Measurements from ENCODE around the gene RBM20.
"Not testable (repeated sequence)": the region's sequence is repeated elsewhere in the genome, so short reads cannot be mapped to it uniquely, and the experiment has no call there.

Gene RBM20

DNA sequence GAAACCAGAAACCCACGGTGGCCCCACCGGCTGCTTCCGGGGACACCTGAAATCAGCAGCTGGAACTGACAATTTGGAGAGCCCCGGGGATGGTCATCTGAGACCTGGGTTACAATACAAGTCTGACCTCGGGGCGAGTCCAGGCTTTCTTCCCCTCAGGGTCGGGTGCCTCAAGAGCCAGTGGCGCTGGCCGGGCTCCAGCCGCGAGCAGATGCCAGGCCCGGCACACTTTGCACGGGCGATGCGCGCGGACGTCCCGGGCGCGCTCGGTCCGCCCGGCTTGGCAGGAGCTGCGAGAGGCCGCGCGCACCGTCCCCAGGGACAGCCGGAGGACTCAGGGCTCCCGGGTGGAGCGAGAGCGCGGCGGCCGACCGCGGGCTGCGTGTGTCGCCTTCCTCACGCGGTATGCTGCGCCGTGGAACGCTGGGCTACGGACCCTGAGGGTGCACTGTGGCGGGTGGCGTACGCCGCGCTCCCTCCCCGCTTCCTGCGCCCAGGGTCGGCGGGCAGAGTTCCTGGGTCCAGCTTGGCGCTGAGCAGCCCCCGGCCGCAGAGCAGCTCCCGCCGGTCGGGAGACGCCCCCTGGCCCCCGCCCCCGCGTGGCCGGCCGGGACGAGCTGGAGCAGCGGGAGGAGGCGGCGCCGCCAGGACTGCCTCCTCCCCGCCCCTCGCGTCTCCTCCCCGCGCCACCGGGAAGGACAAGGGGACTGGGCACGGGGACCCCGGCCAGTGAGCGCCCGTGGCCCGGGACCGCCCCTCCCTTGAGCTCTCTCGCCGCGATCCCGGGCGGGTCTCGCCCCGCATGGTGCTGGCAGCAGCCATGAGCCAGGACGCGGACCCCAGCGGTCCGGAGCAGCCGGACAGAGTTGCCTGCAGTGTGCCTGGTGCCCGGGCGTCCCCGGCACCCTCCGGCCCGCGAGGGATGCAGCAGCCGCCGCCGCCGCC, at the start of gene RBM20:
Gene RBM20 (plus strand): TSS at position 684 of the 945 bp plus-strand sequence. CDS start 119 bp downstream, at position 803.
- peak; percentile 27 for DNase-seq

DNA sequence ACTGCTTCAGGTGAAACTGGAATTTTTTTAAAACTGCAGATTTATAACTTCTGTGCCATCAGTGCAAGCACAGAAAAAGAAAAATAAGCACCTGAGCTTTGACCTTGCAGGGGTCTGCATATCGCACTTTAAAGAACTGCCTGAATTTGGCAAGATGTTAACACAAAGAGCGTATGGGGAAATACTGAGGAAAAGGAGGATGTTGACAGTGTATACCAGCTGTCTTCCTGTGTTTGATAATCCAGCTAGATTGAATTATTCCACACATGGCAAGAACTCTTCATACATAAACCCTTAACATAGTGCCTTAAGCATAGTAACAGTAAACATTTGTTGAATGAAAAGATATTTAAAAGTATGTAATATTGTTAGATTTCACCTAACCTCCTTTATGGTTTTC, 46.7 kb upstream of the RBM20 start:
- DNase-seq, result no peak

DNA sequence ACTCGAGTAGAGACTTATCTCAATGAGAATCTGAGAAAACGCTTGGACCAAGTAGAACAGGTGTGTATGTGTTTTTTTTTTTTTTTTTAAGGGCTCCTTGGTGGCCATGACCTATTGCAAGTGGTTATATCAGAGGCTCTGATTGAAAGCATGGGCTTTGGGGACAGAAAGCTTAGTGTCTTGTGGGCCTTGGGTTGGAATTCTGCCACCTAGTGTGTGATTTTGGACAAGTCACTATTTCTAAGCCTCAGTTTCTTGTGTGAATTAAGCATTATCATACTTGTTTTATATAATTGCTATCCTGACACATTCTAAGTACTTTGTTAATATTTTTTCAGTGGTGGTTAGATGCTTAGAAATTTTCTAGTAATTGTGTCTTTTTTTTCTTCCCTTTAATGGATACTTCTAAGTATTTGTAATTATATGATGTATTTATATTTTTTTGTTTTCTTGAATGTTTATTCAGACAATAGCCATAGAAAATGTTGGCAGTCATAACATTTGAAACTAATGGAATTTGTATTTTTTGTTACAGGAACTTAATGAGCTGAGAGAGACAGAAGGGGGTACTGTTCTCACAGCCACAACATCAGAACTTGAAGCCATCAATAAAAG, 43.5 kb upstream of the RBM20 start:
- DNase-seq, result peak; percentile 54

DNA sequence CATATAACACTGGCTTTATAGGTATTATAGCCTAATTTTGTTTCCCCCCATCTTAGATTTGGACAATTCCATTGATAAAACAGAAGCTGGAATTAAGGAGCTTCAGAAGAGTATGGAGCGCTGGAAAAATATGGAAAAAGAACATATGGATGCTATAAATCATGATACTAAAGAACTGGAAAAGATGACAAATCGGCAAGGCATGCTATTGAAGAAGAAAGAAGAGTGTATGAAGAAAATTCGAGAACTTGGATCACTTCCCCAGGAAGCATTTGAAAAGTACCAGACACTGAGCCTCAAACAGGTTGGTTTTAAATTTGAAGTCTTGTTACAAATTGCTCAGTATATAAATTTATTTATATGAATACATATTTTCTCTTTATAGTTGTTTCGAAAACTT, 42.6 kb upstream of the RBM20 start:
- no peak for DNase-seq

DNA sequence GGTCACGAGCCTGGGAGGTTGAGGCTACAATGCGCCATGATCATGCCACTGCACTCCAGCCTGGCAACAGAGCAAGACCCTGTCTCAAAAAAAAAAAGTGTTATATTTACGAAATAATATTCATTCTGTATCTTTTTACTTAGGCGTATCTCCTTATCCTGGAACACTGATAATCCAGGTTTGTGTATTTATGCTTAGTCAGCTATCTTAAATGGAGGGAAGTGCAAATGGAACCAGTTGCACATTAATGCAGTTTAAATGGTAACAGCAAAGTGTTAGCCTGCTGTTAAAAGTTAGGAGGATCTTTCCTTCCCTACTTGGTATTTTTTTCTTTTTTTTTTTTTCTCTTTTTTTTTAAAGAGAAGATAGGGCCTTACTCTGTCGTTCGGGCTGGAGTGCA, 36.0 kb upstream of the RBM20 start:
- no peak for DNase-seq

DNA sequence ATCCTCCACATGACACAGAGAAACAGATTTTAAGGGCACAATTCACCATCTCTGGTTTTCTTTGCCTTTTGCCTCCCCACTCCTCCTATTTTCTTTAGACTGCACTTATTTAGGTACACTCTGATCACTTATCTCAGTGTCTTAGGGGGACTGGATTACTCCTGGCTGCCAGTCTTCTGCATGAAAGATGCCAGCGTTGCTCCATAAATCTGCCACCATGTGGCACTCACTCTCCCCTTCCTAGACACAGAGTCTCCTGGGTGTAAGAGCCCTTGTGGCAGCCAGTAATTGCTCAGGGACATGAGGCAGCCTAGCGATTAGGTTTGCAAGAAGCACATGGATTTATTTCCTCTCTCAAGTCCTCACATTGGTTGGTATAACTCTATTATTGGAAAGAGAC, 34.5 kb upstream of the RBM20 start:
- DNase-seq, result peak; percentile 85

DNA sequence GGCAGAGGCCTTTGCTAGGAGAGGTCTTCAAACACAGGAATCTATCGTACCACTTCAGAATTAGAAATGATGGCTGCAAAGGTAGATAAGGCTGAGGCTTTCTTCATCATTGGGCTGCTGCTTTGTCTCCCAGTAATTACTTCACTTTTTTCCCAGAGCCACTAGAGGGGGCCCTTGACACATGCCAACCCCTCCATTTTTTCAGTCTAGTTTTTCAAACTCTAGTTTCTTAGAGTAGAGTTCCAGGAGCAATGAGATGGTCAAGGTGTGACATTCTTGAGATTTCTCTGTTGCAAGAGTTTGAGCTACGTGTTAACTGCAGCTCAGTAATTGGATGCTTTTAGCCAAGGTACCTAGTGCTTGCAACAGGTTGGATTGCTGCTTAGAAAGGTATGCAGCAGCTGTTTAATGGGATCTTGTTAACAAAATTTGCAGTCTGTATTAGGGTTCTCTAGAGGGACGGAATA, 33.8 kb upstream of the RBM20 start:
- peak; percentile 79 for DNase-seq

DNA sequence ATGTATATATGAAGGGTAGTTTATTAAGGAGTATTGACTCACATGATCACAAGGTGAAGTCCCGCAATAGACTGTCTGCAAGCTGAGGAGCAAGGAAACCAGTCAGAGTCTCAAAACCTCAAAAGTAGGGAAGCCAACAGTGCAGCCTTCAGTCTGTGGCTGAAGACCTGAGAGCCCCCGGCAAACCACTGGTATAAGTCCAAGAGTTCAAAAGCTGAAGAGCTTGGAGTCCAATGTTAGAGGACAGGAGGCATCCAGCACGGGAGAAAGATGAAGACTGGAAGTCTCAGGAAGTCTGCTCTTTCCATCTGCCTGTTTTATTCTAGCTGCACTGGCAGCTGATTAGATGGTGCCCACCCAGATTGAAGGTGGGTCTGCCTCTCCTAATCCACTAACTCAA, 33.4 kb upstream of the RBM20 start:
- DNase-seq, result not testable (repeated sequence)

DNA sequence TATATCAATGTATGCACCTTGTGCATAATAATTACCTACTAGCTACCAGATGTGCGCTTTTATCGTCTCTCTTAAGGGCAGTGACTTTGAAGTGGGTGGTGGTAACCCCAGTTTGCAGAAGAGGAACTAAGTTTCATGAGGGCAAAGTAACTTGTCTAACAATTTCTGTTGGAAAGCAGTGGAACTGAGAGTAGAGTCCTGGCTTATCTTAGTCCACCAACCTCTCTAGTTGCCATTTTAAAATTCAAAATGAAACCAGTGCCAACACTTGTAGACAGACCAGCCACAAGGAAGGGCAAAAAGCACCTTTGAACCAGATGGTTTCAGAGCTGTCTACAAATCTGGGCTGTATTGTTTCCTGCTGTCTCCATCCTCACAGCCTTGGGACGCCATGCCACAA, 32.0 kb upstream of the RBM20 start:
- no peak for DNase-seq

DNA sequence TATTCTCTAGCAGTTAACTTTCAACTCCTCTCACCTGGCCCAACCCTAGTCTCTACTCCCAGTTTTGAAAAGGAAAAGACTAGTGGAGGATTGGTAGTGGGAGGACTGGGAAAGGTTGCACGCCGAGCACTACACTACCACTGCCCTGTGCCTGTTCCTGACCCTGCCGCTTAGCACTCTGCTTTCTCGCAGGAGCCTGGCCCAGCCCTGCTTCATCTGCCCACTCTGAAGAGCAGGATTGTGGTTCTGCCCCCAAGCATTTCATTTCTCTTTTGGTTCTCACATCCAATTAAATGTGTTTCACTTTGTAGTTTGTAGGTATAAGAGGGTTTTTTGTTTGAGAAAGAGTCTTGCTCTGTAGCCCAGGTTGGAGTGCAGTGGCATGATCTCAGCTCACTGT, 31.5 kb upstream of the RBM20 start:
- DNase-seq, result no peak

DNA sequence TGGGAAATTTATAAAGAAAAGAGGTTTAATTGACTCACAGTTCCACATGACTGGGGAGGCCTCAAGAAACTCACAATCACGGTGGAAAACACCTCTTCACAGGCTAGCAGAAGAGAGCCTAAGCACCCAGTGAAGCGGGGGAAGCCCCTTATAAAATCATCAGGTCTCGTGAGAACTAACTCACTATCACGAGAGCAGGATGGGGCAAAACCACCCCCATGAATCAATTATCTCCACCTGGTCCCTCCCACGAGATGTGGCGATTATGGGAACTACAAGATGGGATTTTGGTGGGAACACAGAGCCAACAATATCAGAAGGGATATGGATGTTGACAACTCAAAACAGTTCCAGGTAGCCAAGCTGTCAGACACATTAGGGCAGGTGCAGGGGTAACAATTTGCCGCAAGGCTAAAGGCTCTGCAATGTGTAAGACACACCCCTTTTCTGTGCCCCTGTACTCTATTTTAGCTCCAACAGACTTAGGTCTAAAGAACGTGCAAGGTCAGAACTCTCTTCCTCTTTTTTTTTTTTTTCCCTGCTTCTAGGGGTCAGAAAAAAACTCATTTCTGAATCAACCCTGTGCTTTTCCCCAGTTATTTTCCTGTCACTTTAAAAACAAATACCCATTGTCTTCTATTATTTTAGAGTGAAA, 30.7 kb upstream of the RBM20 start:
- DNase-seq, result no peak

DNA sequence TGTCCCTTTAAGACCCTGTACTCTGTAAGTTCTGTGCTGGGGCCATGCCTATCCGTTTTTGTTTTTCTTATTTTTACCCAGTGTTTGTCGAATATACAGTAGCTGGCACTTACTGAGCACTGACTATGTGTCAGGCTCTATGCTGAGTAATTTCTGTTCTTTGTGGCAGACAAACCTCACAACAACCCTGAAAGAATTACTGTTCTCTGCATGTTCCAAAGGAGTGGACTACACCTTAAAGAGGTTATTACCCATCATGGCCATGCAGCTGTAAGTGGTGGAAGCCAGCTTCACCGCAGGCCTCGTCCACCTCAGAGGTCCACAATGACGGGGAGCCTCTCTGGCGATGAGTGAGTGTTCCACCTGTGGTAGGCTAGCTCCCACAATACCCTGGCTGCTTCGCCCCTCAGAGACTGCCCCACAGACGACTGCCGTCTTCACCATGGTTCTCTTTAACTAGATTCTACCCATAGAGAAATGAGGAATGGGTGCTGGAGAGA, 30.1 kb upstream of the RBM20 start:
- DNase-seq, result no peak

DNA sequence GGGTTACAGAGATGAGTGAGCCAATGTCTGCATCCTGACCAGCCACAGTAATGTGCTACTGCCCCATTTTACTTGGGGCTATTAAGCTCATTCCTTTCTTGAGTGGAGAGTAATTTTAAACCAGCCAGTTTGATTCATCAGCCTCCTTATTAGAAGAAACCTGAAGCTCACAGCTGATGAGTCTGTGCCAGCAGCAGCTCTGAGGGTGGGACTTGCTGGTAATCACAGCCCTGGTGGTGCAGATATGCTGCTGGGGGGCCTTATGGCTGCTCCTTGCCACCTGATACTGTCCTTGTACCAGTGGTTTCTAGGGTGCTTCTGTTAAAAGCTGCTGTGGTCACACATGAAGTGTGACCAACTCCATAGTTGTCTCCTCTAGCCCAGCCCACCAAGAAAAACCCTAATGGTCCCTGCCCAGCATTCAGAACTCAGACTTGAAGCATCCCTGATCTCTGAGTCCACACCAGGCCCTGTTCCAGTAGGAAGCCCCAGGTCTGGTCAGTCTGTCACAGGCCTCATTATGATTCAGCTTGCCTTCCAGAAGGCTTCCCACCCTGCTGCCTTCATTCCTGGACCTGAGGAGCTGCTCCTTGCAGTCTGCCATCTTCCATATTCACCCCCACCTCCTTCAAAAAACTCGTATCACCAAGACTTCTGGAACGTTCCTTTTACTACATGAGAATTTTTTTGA, 28.9 kb upstream of the RBM20 start:
- peak; percentile 67 for DNase-seq

DNA sequence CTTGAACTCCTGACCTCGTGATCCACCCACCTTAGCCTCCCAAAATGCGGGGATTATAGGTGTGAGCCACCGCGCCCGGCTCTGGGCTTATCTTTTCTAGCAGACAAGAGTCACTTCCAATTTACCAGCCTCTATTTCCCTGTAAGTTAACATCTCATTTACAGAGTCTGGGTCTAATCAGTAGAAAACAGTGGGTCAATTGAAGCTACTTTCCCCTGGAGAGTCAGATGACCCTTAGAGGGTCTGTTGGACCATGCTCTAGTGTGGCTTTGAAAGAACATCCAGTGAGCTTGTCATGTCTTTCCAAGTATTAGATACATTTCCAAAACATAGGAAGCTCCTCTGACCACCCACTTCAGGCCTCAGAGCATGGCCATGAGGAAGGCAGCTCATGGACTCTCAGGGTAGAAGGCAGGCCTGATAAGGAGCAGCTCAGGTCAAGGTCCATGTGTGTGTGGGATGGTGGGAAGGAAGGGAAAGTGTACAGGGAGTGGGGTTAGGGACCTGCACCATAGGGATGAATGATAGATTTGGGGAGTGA, 27.6 kb upstream of the RBM20 start:
- DNase-seq, result no peak

DNA sequence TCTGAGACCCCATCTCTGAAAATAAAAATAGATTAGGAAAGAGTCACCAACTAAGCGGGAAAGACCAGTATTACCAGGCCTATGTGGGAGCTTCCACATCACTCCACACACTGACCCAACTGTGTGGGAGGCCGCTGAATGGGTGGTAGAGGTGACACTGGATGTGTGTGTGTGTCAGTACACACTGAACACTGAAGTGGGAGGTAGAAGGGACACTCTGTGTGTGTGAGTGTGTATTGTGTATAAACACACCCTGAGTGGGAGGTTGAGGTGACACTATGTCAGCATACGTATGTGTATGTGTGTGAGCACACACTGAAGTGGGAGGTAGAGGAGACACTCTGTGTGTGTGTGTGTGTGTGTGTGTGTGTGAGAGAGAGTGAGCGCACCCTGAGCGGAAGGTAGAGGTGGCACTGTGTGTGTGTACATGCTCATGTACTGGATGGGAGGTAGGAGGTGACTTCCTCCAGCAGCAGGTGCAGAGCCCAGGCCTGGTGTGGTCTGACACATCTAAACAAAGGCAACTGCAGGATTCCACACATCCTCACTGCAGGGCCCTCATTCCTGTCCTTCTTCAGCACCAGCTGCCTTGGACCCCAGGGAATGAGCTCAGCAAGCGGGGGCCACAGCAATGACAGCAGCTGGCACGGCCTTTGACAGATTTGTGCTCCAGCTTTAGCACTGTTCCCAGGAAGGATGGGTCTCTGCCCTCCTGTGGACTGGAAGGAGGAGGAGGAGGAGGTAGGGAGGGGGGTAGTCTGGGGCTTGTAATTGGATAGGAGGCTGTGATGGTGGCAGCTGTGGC, 26.5 kb upstream of the RBM20 start:
- no peak for DNase-seq

DNA sequence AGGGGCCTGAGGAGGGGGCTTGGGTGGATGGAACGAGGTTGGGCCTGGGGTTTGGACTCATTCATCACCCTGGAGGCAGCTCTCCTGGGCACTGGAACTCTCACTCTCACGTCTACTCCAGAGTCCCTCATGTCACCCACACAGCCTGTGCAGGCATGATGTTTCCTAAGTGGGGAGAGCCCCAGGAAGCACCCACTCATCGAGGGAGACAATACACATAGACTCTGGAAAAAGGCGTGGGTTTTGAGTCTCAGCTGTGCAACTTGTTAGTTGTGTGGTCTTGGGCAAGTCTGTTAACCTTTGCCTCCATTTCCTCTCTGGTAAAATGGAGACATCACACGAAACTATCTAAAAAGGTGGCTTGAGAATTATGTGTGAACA, 25.9 kb upstream of the RBM20 start:
- no peak for DNase-seq

DNA sequence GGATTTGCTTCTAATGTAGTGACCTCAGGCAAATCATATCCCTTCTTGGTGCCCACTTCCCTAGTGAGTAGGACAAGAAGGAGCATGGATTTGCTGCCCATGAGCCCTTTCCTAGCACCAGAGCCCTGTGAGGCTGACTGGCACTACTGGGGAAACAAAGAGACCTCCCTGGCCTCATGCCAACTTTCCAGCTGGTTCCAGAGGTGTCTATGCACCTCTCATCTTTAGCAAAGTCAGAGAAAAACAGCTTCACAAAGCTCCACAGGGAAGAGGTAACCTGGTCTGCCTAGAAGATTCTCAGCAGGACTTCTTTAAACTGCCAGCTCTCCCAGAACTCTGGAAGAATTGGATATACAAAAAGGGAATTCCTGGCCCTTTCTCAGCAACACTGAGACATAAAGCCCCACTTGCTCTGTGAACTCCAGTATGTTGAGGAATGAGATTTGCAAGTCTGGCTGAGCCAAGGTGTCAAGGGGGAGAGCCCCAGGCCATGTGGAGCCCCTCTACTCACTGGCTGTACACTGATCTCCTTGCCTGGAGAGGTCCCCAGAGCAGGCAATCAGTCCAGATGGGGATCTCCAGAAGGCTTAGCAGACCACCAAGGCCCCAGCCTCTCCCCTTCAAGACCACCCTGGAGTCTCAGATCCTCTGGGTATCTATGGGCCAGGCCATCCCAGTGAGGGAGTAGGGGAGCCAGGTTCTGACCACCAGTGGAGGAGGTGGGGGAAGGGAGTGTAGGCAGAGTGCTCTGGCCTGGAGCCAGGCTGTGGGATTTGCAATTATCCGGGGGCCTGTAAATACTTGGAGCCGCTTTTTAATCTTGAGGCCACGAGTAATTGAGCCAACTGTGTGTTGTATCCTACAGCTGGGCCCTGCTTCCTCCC, 24.4 kb upstream of the RBM20 start:
- DNase-seq, result no peak

DNA sequence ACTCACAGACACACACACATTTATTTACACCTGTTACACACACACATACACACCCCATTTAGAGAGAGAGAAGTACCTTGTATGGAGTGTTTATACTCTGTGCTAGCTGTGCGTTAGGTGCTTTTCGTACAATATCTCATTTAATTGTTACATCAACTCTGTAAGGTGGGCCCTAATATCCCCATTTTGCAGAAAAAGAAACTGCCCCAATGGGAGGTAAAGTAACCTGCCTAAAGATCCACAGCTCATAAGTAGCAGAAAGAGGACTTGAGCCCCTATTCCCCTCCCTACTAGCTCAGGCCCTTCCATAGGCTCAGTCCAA, 23.8 kb upstream of the RBM20 start:
- no peak for DNase-seq

DNA sequence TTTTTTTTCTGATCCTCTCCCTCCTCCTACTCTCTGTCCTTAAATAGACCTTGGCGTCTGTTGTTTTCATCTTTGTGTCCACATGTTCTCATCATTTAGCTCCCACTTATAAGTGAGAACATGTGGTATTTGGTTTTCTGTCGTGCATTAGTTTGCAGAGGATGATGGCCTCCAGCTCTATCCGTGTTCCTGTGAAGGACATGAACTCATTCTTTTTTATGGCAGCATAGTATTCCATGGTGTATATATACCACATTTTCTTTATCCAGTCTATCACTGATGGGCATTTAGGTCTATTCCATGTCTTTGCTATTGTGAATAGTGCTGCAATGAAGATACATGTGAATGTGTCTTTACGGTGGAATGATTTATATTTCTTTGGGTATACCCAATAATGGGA, 20.8 kb upstream of the RBM20 start:
- DNase-seq, result not testable (repeated sequence)

DNA sequence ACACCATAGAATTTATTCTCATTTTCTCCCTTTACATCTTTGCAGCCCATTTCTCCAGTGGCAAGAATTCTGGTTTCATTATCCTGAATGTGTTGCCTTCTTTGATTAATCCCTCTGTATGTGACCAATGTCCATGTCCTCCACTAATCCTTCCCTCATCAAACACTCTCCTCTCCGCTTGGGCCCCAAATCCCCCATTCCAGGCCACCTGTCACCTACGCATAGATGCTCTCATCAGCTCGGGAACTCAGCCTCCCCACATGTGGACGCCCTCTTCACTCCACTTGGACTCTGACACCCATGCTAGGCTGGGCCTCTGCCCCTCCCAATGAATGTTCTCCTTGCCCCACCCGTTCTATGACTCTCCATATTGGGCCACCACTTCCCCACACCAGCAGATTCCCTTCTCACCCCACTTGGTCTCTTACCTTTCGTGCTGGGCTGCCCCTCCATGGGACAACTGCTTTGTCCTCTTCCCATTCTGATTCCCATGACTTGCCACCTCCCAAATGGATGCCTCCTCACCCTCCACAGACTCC, 18.7 kb upstream of the RBM20 start:
- DNase-seq, result no peak
